Measurements from ENCODE around the gene KRT73.

Gene KRT73

DNA sequence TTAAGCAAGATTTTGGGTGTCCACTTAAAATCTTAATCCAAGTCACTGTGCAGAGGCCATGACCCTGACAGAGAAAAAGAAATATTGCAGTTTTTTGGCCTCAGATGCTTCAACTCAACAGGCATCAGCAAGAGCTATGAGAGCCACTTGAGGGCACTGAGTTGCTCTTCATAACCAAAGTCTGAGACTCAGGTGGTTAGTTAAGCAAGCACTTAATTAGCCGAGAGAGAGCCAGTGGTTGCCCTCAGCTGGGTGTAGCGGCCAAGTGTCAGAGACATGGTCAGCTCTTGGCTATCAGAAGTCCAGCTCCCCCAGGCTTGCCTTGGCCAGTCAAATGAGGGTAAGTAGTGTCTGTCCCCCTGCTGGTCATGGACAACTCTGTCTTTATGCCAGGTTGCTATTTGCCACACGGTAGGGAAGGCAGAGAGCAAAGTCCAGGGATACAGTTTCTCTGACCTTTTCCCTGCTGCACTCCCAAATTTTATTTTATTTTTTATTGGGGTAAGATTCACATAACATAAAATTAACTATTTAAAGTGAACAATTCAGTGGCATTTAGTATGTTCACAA, 56.4 kb downstream of the KRT73 start:
- no peak for DNase-seq

- no peak for DNase-seq
Observed at GRCh38 chr12:52559979-52560378, 58.4 kb downstream of the KRT73 start.

DNA sequence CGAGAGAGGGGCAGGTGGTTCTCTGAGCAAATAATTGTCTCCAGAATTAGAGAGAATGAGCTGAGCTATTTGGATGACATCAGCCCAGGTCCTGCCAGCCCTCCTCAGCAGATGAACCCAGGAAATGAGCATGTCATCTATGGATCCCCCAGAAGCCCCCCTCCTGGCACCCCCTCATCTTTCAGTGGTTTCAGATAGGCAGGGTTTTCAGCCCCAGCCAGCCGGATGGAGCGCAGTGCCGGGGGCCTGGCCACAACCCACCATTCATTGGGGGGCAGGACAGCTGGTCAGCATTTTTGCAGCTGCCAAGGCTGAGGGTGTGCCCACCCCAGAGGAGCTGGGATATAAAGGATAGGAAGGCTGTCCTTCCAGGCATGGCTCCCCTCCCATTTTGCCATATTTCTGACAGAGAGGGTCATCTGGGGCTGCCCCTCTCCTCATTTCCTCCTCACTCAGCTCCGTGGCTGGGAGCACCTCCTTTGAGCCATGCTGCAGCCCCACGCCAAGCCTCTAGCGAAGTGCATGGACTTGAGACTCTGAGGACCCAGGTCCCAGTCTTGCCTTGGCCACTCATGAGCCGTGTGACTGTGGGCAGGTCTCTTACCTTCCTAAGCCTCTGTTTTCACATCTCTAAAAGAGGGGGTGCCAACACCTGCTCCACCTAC, 59.4 kb downstream of the KRT73 start:
- DNase-seq = no peak

Measured in CD4-positive, alpha-beta T cell treated with Interleukin-12 subunit alpha and Interleukin-12 subunit beta, for 1 hour (primary cell).